ENCODE measurements around the gene CARS1.

CARS1 gene

DNA sequence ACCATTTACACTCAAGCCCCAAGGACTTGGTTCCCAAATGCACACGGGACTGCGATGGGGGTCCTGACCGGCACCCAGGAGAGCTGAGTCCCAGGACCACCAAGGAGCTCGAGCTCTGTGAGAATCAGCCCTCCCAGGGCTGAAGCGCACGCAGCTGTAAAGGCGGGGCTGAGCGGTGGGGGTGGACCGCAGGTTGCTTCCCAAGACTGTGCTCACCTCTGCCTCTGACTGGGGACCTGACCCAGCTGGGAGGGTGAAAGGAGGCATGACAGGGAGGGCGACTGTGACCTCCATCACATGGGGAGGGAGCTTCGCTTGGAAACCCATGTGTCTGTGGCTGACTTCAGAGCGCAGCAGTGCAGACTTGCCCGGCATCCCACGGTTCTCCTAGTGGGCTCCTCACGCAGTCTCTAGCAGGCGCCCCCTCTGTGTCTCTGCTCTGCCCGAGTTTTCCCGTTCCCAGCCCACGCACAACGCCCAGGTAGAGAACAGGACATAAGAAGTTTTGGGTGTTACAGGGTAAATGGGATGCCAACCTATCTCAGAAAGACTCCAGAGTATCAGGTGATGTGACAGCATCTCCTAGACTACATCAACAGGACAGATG lies 49.7 kb downstream of the CARS1 start:
- no peak for DNase-seq

DNA sequence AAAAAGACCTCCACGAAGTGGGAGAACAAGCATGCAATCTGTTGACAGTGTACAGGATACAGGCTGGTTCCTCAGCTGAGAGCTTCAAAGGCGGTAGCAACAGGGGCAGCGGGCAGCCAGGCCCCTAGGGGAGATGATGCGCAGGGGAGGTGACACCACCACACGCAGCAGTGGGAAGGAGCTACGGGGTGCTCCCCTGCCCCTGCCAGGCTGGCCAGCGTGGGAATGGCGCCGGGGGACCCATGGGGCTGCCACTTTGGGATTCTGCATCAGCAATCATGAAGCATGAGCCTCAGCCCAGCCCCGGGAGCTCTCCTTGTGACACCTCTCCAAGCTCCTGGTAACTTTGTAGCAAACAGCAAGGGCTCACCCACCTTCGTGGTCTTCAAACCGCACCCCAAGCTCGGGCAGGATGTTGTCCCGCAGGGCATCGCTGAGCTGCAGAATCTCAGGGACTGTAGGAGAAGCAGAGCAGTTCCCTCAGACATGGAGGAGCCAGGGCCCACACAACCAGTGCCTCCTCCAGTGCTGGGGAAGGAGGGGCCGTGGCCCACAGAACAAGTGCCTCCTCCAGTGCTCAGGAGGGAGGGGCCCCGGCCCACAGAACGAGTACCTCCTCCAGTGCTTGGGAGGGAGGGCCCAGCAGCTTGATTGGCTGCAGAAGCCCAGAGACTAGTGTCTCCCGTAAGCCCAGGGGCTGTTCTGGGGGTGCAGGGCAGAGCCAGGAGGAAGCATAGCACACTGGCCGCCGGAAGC lies 50.5 kb downstream of the CARS1 start:
- no peak for DNase-seq

GRCh38 chr11:3004481-3004880 lies 52.7 kb downstream of the CARS1 start:
- DNase-seq, result no peak

- DNase-seq, result no peak
Observed at GRCh38 chr11:3003396-3004231, 53.6 kb downstream of the CARS1 start.

- no peak for DNase-seq
Observed at GRCh38 chr11:3002871-3003270, 54.4 kb downstream of the CARS1 start.

DNA sequence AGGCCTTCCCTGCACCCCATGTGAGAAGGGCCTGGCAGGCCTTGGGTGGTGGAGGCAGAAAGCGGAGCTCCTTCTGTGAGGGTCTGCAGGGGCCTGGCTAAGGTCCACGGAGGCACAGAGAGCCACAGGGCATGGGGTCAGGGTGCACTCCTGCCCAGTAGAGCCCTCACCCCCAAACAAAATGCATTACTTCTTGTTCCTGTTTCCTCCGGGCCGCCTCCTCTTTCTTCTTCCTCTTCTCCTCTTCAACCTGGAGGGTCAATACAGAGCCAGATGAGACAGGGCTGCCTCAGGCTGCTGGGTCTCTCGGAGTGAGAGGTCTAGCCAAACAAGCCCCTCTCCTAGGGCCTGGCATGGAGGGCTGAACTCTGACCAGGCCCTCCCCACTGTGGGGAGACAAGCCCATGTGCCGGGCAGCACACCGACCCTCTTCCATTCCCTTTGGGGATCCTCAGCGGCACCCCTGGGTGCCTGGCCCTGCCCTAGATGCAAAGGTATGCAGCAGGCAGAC lies 54.8 kb downstream of the CARS1 start:
- DNase-seq, result no peak

DNA sequence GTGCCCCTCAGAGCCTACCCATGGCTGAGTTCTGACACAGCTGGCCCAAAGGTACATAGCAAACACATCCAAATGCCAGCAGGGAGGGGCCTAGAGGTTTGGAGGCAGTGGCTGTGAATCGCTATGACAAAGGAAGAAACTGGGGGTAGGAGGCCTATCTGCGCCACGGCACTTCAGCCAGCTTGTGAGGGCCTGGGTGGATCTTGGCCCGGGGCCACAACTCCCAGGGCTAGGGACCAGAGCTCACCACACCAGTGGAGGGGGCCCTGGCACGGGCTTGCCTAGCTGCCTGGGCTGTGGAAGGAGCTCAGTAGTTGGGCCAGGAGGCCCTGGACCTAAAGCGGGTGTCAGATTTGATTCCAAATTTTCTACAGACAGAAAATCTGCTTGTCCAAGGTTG lies 55.7 kb downstream of the CARS1 start:
- no peak for DNase-seq

- peak in 1 of 2 experiments; percentile 55 for DNase-seq
Observed at GRCh38 chr11:3000032-3000961, 56.9 kb downstream of the CARS1 start.

DNA sequence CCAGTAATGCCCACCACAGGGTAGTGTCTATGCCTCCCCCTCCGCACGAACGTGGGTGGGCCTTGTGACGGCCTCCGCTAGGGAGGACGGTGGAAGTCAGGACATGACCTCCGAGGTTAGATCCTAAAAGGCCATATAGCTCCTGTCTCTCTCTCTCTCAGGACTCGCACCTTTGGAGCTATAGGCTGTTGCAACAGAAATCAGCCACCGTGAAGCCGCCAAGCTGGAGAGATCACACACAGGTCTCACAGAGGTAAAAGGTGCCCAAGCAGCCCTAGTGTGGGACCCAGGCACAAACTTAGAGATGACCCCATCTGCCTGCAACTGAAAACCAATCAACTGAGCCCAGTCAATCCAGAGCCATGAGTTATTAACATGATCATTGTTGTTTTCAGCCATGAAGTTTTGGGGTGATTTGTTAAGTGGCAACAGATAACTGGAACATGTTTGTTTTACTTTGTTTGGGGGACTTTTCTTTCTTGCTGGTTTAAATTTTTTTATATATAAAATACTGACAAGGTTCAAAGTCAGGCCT lies 57.7 kb downstream of the CARS1 start:
- DNase-seq, result no peak

DNA sequence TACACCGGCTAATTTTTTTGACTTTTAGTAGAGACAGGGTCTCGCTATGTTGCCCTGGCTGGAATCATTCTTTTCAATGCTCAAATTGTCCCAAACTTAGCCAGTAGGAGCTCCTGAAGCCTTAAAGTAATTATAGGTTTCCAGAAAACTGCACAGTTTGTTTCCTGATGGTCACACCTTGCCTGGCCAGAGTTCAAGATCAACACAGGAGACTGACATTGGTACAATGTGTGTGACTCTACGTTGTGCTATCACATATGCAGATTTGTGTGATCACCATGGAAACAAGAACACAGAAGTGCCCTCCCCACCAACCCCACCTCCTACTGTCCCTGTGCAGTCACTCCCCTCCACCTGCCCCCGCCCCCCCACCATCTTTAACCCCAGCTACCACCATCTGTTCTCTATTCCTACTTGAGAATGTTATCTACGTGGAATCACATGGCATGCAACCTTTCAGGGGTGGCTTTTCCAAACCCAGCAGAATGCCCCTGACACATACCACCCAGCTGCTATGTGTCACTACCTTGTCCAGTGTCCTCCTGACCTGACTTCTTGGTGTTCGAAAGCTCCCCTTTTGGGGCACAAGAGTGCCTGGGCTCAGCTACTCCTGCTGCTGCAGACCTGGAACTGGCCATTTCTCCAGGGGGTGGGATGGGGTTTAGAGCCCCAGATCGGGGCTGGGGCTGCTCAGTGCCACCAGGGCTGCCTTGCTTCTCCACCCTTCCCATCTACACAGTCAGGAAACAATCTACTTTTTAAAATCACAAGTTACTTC lies 59.0 kb downstream of the CARS1 start:
- no peak for DNase-seq

DNA sequence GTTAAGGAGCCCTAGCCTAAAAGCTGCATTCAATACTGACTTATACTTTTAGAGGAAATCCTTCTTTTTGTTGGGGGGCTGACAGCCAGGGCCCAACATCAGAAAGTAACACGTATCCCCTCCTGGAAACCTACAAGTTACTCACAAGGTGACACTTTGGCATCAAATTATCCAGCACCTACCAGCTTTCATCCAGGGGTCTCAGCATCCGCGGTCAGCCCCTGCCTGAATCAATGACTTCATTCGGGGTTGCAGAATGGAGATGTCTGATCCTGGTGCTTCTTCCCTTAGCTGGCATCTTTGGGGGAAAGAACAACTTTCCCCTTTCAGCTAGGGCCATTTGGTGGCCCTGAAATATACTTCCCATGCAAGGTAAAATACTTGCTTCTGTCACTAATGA lies 59.8 kb downstream of the CARS1 start:
- DNase-seq, result no peak

DNA sequence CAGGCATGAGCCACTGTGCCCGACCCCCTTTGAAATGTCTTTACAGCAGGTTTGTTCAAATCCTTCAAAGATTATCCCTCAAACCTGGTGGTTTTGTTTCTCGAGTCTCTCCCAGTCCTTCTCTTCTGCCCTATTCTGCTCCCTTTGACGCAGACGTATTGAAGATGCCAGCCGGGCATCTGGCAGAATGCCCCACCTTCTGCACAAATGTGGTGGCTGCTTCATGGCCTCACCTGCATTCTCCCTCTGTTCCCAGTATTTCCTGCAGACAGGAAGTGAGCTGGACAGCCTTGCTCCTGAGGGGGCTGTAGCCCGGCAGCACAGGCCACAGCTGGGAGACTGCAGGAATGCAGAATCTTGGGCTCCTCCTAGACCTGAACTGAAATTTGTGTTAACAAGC lies 60.2 kb downstream of the CARS1 start:
- no peak for DNase-seq

DNA sequence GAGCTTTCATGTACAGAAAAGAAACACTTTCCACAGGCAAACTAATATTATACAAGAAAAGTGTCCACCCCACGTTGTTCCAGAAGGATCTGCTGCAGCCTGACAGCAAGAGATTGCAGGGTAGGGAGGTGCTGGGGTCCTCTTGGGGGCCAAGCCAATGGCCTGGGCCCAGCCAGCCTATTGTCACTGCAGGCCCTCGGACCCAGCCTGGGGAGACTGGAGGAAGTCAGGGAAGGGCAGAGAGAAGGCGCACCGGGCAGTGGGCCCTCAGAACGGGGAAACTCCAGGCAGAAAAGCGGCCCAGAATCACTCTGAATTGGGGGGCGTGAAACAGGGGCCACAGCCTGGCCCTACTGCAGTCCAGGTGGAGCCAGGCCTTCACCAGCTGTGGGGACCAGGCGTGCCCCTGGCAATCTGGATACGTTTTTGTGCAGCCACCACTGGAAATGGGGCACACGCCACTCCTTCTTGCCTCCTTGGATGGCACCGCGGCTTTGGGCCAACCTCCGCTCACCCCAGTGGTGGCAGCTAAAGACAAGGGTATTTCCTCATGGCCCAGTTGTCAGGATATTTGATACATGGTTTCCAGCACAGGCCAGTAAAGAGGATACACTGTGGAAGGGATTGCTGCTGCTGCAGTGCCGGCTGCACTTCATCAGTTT lies 61.2 kb downstream of the CARS1 start:
- DNase-seq, result no peak

DNA sequence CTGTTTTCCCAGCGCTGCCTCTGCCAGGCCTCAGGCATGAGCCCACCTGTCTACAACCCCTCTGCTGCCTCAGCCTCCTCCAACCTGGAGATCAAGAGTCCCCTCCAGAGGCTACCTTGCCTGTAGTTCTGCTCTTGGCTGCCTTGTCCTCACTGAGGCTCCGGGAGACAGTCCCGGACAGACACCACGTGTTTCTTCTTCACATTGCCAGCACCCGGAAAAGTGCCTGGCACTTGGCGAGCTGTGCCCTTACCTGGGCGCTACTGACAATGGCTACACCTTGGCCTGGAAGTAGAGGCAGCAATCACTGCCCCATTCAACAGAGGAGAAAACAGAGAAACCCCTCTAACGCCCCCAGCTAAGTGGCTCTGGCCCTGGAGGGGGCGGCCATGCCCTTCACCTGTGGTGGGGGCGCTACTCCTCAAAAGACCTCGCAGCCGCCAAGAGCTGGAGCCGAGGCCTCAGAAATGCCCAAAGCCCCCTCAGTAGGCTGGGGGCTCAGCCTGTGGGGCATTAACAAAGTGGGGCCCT lies 62.1 kb downstream of the CARS1 start:
- no peak for DNase-seq

DNA sequence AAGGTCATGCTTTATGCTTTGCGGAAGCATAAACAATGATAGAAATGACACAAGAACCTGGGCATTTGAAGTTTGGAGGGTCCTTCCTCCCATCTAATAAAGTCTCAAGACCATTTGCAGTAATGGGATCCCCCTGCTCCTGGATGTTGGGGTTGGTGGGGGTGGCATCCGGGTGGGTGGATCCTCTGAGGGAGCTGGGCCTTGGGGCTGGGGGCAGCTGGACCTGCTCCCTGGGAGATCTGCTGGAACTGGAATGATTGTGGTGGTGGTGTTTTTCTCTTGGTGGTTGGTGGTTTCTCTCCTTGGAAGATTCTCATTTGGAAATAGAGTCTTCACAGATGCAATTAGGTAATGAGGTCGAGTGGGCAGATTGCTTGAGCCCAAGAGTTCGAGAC lies 62.9 kb downstream of the CARS1 start:
- no peak for DNase-seq

- no peak for DNase-seq
Observed at GRCh38 chr11:2992997-2993325, 64.3 kb downstream of the CARS1 start.

DNA sequence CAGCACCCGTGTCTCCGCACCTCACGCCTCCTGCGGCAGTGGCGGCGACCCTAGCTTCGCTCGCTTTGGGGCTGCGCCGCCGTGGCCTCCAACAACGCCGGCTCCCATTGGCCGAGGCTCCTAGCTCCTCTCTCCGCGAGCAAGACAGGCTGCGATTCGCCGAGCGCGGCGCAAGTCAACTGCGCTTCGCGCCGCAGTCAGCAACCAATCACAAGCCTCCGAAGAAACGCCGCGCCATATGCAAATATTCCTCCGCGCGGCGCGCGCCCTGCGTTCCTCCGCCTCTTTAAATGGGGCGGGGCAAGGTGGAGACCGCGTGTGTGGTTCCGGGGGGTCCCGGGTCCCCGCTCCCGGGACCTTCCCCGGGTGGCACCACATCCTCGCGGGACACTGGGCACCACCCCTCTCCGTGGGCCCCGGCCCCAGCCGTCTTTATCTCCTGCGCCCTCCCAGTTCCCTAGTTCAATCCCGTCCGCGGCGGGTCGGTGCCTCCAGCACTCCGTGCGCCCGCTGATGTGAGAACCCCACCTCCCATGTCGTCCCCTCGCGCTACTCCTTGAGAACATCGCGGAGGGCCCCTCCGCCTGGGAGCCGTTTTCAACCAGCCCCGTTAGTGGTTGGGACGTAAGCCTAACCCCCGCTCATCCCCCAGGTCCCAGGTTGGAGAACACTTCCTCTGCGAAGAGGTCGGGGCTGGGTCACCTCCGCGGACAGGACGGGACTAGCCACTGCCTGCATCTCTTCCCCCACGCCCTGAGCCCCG lies 64.8 kb downstream of the CARS1 start, which contains the start of gene NAP1L4:
Gene NAP1L4 (minus strand): TSS at position 96 of the 763 bp plus-strand sequence. CDS start 13,109 bp downstream, outside the sequence.
- peak; percentile 84 to 88 for DNase-seq

DNA sequence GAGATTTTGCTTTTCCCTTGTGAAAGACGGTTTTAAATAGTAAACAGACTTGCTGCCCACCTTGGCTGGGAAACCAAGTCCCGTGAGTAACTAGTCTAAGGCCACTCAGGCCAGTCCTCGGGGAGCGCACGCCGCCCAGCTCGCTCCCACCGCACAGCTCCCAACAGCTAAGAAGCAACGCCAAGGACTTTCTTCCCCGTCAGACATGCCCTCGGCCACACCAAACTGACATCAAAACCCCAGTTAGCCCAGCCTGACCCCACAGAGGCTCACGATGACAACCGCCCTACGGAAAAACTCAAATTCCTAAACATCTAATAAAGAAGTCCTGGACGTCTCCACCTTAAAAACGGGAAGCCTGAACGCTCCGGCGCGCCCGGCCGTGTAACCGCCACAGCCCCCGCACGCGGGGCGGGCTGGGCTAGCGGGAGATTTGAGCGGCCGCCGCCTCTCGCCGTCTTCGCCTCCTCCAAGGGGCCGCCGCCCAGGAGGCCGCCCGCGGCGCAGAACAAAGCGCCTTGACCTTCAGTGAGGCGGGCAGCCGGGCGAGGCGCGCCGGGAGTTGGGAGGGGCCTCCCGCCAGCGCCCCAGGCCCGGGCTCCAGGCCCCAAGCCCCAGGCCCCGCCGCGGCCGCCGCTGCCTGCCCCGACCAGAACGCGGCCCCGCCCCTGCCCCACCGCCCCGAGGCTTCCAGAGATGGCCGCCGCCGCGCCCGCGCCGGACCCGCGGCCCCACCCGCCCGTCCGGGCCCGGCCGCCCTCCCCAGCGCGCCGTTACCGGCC lies 65.6 kb downstream of the CARS1 start:
- DNase-seq, result peak in 1 of 2 experiments; percentile 36
